ENCODE results near the gene FOLR3. TPM values are rescaled to one million over a fixed set of nuclear protein-coding genes. Genes with fewer than 3 reads are reported as not detected.

Gene FOLR3
- total and polyA plus RNA-seq, 9 of the 15 experiments (the other 6 are each of a cell fraction or from before 2014, with no cell fraction given): not detected

DNA sequence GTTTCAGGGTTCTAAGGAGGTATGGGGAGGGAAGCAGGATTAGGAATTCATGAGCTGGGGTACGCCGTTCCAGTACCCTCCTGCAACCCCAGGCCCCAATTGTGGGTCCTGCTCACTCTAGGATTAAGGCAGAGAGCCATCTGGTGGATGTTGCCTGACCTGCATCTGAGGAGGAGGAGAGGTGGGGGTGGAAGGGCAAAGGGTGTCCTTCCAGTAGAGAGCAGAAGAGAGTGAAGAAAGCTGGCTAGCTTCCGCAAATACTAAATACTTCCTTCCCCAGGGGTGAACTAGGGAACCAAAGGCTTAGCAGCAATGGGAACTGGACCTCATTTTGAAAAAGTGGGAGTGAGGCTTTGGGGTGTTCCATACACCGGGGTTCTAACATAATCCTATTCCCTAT, 44.2 kb upstream of the FOLR3 start (continued):
- TF ChIP-seq PHTF2 (CRISPR knock-in tag; IDR thresholded peaks at IDR 0.05) (no peak), ILK (tag; IDR thresholded peaks at IDR 0.05; ENCODE audit: borderline replicate concordance, low read depth) (no peak), EWSR1 (IDR thresholded peaks at IDR 0.05; ENCODE audit: borderline replicate concordance, low read depth, partially characterized antibody) (no peak), SIRT6 (IDR thresholded peaks at IDR 0.05; ENCODE audit: low read depth, low read length) (no peak), ZC3H11A (IDR thresholded peaks at IDR 0.05; ENCODE audit: low read depth, low read length) (no peak), BRD4 (IDR thresholded peaks at IDR 0.05) (no peak), ARID2 (IDR thresholded peaks at IDR 0.05) (0 out of 2 replicates have a peak, but pooled peaks have one; percentile 46), SMAD2 (IDR thresholded peaks at IDR 0.05; ENCODE audit: low read depth, low read length) (no peak), KDM2B (CRISPR knock-in tag; IDR thresholded peaks at IDR 0.05) (no peak), POLR3G (IDR thresholded peaks at IDR 0.05; ENCODE audit: extremely low read depth, insufficient read length, insufficient replicate concordance) (no peak), SRSF7 (optimal IDR thresholded peaks at IDR 0.05; ENCODE audit: low read depth, low read length) (no peak), ELF4 (CRISPR knock-in tag; IDR thresholded peaks at IDR 0.05) (no peak), ZNF696 (CRISPR knock-in tag; conservative IDR thresholded peaks at IDR 0.05) (no peak), CREM (IDR thresholded peaks at IDR 0.05; ENCODE audit: low read depth) (0 out of 2 replicates have a peak, but pooled peaks have one; percentile 32), MCM2 (IDR thresholded peaks at IDR 0.05; ENCODE audit: low read depth) (no peak), RBM14 (IDR thresholded peaks at IDR 0.05; ENCODE audit: borderline replicate concordance, insufficient read depth, low read depth, low read length) (no peak), EP300 (IDR thresholded peaks at IDR 0.05; ENCODE audit: low read length) (no peak)
- TF ChIP-seq, protein P1, sequence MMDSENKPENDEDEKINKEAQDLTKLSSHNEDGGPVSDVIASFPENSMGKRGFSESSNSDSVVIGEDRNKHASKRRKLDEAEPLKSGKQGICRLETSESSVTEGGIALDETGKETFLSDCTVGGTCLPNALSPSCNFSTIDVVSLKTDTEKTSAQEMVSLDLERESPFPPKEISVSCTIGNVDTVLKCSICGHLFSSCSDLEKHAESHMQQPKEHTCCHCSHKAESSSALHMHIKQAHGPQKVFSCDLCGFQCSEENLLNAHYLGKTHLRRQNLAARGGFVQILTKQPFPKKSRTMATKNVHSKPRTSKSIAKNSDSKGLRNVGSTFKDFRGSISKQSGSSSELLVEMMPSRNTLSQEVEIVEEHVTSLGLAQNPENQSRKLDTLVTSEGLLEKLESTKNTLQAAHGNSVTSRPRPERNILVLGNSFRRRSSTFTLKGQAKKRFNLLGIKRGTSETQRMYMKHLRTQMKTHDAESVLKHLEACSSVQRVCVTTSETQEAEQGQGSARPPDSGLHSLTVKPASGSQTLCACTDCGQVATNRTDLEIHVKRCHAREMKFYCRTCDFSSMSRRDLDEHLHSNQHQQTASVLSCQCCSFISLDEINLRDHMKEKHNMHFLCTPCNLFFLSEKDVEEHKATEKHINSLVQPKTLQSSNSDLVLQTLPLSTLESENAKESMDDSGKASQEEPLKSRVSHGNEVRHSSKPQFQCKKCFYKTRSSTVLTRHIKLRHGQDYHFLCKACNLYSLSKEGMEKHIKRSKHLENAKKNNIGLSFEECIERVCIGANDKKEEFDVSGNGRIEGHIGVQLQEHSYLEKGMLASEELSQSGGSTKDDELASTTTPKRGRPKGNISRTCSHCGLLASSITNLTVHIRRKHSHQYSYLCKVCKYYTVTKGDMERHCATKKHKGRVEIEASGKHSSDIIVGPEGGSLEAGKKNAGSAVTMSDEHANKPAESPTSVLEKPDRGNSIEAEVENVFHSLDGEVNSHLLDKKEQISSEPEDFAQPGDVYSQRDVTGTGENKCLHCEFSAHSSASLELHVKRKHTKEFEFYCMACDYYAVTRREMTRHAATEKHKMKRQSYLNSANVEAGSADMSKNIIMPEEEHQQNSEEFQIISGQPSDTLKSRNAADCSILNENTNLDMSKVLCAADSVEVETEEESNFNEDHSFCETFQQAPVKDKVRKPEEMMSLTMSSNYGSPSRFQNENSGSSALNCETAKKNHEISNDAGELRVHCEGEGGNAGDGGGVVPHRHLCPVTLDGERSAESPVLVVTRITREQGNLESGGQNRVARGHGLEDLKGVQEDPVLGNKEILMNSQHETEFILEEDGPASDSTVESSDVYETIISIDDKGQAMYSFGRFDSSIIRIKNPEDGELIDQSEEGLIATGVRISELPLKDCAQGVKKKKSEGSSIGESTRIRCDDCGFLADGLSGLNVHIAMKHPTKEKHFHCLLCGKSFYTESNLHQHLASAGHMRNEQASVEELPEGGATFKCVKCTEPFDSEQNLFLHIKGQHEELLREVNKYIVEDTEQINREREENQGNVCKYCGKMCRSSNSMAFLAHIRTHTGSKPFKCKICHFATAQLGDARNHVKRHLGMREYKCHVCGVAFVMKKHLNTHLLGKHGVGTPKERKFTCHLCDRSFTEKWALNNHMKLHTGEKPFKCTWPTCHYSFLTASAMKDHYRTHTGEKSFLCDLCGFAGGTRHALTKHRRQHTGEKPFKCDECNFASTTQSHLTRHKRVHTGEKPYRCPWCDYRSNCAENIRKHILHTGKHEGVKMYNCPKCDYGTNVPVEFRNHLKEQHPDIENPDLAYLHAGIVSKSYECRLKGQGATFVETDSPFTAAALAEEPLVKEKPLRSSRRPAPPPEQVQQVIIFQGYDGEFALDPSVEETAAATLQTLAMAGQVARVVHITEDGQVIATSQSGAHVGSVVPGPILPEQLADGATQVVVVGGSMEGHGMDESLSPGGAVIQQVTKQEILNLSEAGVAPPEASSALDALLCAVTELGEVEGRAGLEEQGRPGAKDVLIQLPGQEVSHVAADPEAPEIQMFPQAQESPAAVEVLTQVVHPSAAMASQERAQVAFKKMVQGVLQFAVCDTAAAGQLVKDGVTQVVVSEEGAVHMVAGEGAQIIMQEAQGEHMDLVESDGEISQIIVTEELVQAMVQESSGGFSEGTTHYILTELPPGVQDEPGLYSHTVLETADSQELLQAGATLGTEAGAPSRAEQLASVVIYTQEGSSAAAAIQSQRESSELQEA (IDR thresholded peaks at IDR 0.05; ENCODE audit: low read depth): no peak
- TF ChIP-seq, protein P2, sequence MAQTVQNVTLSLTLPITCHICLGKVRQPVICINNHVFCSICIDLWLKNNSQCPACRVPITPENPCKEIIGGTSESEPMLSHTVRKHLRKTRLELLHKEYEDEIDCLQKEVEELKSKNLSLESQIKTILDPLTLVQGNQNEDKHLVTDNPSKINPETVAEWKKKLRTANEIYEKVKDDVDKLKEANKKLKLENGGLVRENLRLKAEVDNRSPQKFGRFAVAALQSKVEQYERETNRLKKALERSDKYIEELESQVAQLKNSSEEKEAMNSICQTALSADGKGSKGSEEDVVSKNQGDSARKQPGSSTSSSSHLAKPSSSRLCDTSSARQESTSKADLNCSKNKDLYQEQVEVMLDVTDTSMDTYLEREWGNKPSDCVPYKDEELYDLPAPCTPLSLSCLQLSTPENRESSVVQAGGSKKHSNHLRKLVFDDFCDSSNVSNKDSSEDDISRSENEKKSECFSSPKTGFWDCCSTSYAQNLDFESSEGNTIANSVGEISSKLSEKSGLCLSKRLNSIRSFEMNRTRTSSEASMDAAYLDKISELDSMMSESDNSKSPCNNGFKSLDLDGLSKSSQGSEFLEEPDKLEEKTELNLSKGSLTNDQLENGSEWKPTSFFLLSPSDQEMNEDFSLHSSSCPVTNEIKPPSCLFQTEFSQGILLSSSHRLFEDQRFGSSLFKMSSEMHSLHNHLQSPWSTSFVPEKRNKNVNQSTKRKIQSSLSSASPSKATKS (CRISPR knock-in tag; IDR thresholded peaks at IDR 0.05): no peak
